ENCODE measurements around the gene FOXF2. TPM values are rescaled to one million over a fixed set of nuclear protein-coding genes. Genes with fewer than 3 reads are reported as not detected.

The FOXF2 gene
- total and polyA plus RNA-seq, 4 donors, result 8.3 to 22.9 (median 14.3) TPM

- Histone ChIP-seq H3K9me3 (ENCODE audit: control insufficient read depth in 4 of 4, insufficient read depth in 3 of 4, low read length in 3 of 4) (no peaks in the 10 kb centered on the region), H3K4me1 (ENCODE audit: control insufficient read depth in 5 of 5, insufficient read depth in 5 of 5, low read length in 5 of 5) (peaks cover 0 to 2% (median 0%) of the 10 kb centered on the region in 5 donors), H3K36me3 (ENCODE audit: control insufficient read depth in 4 of 4, insufficient read depth in 4 of 4, low read length in 4 of 4) (no peaks in the 10 kb centered on the region), H3K27me3 (ENCODE audit: control insufficient read depth in 3 of 3, insufficient read depth in 3 of 3, low read length in 2 of 3) (no peaks in the 10 kb centered on the region), H3K4me3 (no peak overlapping the region), H3K27ac (ENCODE audit: low read depth in 1 of 2, low read length in 1 of 2) (no peak overlapping the region), H3K9ac (ENCODE audit: insufficient read depth in 1 of 2, low read length in 2 of 2) (no peak overlapping the region)
- TF ChIP-seq, protein P1, sequence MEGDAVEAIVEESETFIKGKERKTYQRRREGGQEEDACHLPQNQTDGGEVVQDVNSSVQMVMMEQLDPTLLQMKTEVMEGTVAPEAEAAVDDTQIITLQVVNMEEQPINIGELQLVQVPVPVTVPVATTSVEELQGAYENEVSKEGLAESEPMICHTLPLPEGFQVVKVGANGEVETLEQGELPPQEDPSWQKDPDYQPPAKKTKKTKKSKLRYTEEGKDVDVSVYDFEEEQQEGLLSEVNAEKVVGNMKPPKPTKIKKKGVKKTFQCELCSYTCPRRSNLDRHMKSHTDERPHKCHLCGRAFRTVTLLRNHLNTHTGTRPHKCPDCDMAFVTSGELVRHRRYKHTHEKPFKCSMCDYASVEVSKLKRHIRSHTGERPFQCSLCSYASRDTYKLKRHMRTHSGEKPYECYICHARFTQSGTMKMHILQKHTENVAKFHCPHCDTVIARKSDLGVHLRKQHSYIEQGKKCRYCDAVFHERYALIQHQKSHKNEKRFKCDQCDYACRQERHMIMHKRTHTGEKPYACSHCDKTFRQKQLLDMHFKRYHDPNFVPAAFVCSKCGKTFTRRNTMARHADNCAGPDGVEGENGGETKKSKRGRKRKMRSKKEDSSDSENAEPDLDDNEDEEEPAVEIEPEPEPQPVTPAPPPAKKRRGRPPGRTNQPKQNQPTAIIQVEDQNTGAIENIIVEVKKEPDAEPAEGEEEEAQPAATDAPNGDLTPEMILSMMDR (IDR thresholded peaks at IDR 0.05; ENCODE audit: control extremely low read depth, extremely low read depth), result peak; percentile 57
- 32 to 34% methylated on average over 18 of the region's 18 CpGs for WGBS, 2 donors
- peak; percentile 90 for ATAC-seq (ENCODE audit: insufficient read depth, low FRiP score)
- peak; percentile 66 to 91 (median 90) for DNase-seq
Measured at GRCh38 chr6:1436334-1437306, 47.2 kb downstream of the FOXF2 start.

DNA sequence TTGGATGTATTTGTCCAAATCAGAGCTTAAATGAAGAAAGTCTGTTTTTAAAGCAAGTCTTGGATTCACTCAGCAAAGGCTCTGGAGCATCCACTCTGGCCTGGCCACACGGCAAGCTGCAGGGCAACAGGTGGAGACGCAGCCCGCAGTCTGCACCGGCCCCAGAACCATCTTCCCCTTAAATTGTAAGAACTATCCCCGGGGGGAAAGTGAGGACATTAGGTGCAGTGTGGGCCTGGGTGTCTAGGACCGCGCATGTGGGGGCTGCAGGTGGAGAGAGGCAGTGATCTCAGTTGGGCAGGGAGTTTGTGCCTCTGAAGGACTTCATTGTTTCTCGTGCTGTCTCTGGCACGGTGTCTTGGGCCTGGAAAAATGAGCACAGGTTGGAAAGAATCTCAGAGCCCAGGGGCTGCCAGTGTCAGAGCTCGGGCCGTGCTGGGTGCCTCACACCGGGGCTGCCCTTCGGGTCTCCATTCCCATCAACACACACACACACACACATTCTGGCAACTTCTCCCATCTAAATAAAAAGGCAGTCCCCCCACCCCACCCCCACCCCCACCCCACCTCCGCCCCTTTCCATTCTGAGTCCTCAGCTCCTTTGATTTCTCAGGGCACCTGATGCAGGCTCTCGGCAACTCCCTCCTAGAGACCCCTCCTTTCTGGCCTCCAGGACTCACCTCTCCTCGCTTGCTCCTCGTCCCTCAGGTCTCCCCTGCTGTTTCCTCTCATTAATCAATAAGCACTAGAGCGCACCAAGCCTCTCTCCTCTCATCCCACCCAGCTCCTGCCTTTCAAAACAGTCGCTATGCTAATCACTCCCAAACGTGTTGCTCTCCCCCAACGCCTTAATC is 48.4 kb downstream of the FOXF2 start:
- DNase-seq (no peak), ATAC-seq (ENCODE audit: insufficient read depth, low FRiP score) (no peak)

GRCh38 chr6:1438471-1438881 is 49.1 kb downstream of the FOXF2 start:
- DNase-seq (no peak), ATAC-seq (ENCODE audit: insufficient read depth, low FRiP score) (no peak)
- TF ChIP-seq, protein P1 (IDR thresholded peaks at IDR 0.05; ENCODE audit: control extremely low read depth, extremely low read depth), result no peak
- WGBS, 2 donors, result 64 to 73% methylated on average over 12 of the region's 12 CpGs
- Histone ChIP-seq H3K4me1 (ENCODE audit: control insufficient read depth in 5 of 5, insufficient read depth in 5 of 5, low read length in 5 of 5) (peaks cover 0 to 2% (median 0%) of the 10 kb centered on the region in 5 donors), H3K27me3 (ENCODE audit: control insufficient read depth in 3 of 3, insufficient read depth in 3 of 3, low read length in 2 of 3) (no peaks in the 10 kb centered on the region), H3K9me3 (ENCODE audit: control insufficient read depth in 4 of 4, insufficient read depth in 3 of 4, low read length in 3 of 4) (no peaks in the 10 kb centered on the region), H3K36me3 (ENCODE audit: control insufficient read depth in 4 of 4, insufficient read depth in 4 of 4, low read length in 4 of 4) (no peaks in the 10 kb centered on the region), H3K9ac (ENCODE audit: insufficient read depth in 1 of 2, low read length in 2 of 2) (no peak overlapping the region), H3K4me3 (no peak overlapping the region), H3K27ac (ENCODE audit: low read depth in 1 of 2, low read length in 1 of 2) (no peak overlapping the region)

More for the DNA sequence above, 48.4 kb downstream of the FOXF2 start:
- no peaks in the 10 kb centered on the region for H3K27me3 ChIP-seq (ENCODE audit: control insufficient read depth in 3 of 3, insufficient read depth in 3 of 3, low read length in 2 of 3)
- H3K9ac ChIP-seq (ENCODE audit: insufficient read depth in 1 of 2, low read length in 2 of 2), result no peak overlapping the region
- peaks cover 0 to 2% (median 0%) of the 10 kb centered on the region in 5 donors for H3K4me1 ChIP-seq (ENCODE audit: control insufficient read depth in 5 of 5, insufficient read depth in 5 of 5, low read length in 5 of 5)
- H3K4me3 ChIP-seq, result no peak overlapping the region
- no peak overlapping the region for H3K27ac ChIP-seq (ENCODE audit: low read depth in 1 of 2, low read length in 1 of 2)
- no peaks in the 10 kb centered on the region for H3K36me3 ChIP-seq (ENCODE audit: control insufficient read depth in 4 of 4, insufficient read depth in 4 of 4, low read length in 4 of 4)
- TF ChIP-seq, protein P1 (IDR thresholded peaks at IDR 0.05; ENCODE audit: control extremely low read depth, extremely low read depth), result no peak
- WGBS, 2 donors, result 66 to 69% methylated on average over 21 of the region's 21 CpGs
- H3K9me3 ChIP-seq (ENCODE audit: control insufficient read depth in 4 of 4, insufficient read depth in 3 of 4, low read length in 3 of 4), result no peaks in the 10 kb centered on the region

Measured in lung (tissue), 12 donors.